Breast epithelium (tissue), 4 donors: ENCODE measurements around the gene NRXN3. TPM values are rescaled to one million over a fixed set of nuclear protein-coding genes. Genes with fewer than 3 reads are reported as not detected.

Experiments used
- DNase-seq, 2 donors: peaks; one replicate each; pipeline ENCODE4 v3.0.0-alpha.2; 2019; ENCODE audit warnings: low spot score in 2 of 2
- H3K27ac ChIP-seq, 2 donors: fragments of 200-600 bp; sonication (generic) in 1 of 2; one replicate each; pipeline ENCODE4 v1.5.1; 2016 to 2019; ENCODE audit warnings: mild to moderate bottlenecking in 1 of 2
- H3K27me3 ChIP-seq, 2 donors: fragments of 200-600 bp; sonication (generic) in 1 of 2; one replicate each; pipeline versions ENCODE4 v1.5.1 to v1.6.0; 2017 to 2019; ENCODE audit warnings: control low read depth in 1 of 2, mild to moderate bottlenecking in 1 of 2
- H3K36me3 ChIP-seq: fragments of 200-600 bp; one replicate; pipeline ENCODE4 v1.5.1; 2019
- H3K4me1 ChIP-seq, 2 donors: fragments of 200-600 bp; sonication (generic); one replicate each; pipeline ENCODE4 v1.5.1; 2016 to 2019; ENCODE audit warnings: control low read depth in 1 of 2
- H3K4me3 ChIP-seq, 3 donors: fragments of 200-600 bp; sonication (generic); 1 replicate in 2 of 3; 2 replicates in 1 of 3; pipeline ENCODE4 v1.5.1; 2016 to 2019; ENCODE audit warnings: mild to moderate bottlenecking in 3 of 3, moderate library complexity in 2 of 3
- H3K9me3 ChIP-seq, 2 donors: fragments of 200-600 bp; sonication (generic) in 1 of 2; one replicate each; pipeline ENCODE4 v1.5.1; 2016 to 2019; ENCODE audit warnings: control low read depth in 1 of 2
- CTCF ChIP-seq, 3 donors: fragments of 450-650 bp; IDR thresholded peaks; one replicate each; pipeline ENCODE4 v1.5.1; 2016 to 2017; ENCODE audit warnings: antibody characterized with exemption in 3 of 3, mild to moderate bottlenecking in 3 of 3, moderate library complexity in 3 of 3
- POLR2A ChIP-seq: fragments of 450-650 bp; IDR thresholded peaks from one replicate; pipeline ENCODE4 v1.6.1; 2016; ENCODE audit warnings: antibody characterized with exemption, mild to moderate bottlenecking, moderate library complexity
- POLR2AphosphoS5 ChIP-seq, 3 donors: sonication (generic); formaldehyde crosslinking; IDR thresholded peaks; one replicate each; pipeline ENCODE4 v1.6.1; 2017; ENCODE audit warnings: antibody characterized with exemption in 3 of 3
- intact Hi-C: fragments of 100-400 bp; cut with DNase I; formaldehyde crosslinking; loops from one replicate; pipeline ENCODE4 v1.15.1; 2023; ENCODE audit warnings: low total_unique reads
- total RNA-seq, 3 donors: library from RNA; depleted of rRNA; stranded (reverse); fragments of >200 nt; gene quantifications; one replicate each; pipeline ENCODE4 v1.1.0, GENCODE V29; 2016

The NRXN3 gene
- total RNA-seq, 3 donors from 2014 or later, result 2.9 to 3.6 (median 3.5) TPM

- no peak overlapping the region for H3K4me3 ChIP-seq
- no peaks in the 10 kb centered on the region for H3K4me1 ChIP-seq
- no peak for DNase-seq
- no peaks in the 10 kb centered on the region for H3K36me3 ChIP-seq
- TF ChIP-seq POLR2A (no peak), CTCF (IDR thresholded peaks at IDR 0.05) (no peak), POLR2AphosphoS5 (IDR thresholded peaks at IDR 0.05) (no peak)
- no peak overlapping the region for H3K27ac ChIP-seq
- H3K9me3 ChIP-seq, result no peaks in the 10 kb centered on the region
- H3K27me3 ChIP-seq, result peaks cover 0 to 10% of the 10 kb centered on the region in 2 donors
- intact Hi-C loops, result no loop called here
Observed at GRCh38 chr14:78297858-78298257, 127.7 kb downstream of the NRXN3 start.

- no peak overlapping the region for H3K27ac ChIP-seq
- no peak overlapping the region for H3K4me3 ChIP-seq
- no peak for TF ChIP-seq CTCF (IDR thresholded peaks at IDR 0.05)
- H3K4me1 ChIP-seq, result no peaks in the 10 kb centered on the region
- H3K36me3 ChIP-seq, result no peaks in the 10 kb centered on the region
- H3K9me3 ChIP-seq, result no peaks in the 10 kb centered on the region
- no peak for DNase-seq
- intact Hi-C loops, result no loop called here
- H3K27me3 ChIP-seq, result peaks cover 0 to 10% of the 10 kb centered on the region in 2 donors
Observed at GRCh38 chr14:78298298-78298697, 128.1 kb downstream of the NRXN3 start.

GRCh38 chr14:78302841-78303240, 132.7 kb downstream of the NRXN3 start:
- no peaks in the 10 kb centered on the region for H3K4me1 ChIP-seq
- H3K36me3 ChIP-seq, result no peaks in the 10 kb centered on the region

GRCh38 chr14:78307671-78308070, 137.5 kb downstream of the NRXN3 start:
- no peaks in the 10 kb centered on the region for H3K9me3 ChIP-seq
- DNase-seq, result no peak
- H3K4me3 ChIP-seq, result no peak overlapping the region
- no peaks in the 10 kb centered on the region for H3K36me3 ChIP-seq
- intact Hi-C loops, result no loop called here
- no peaks in the 10 kb centered on the region for H3K4me1 ChIP-seq
- TF ChIP-seq CTCF (IDR thresholded peaks at IDR 0.05), result no peak
- no peak for TF ChIP-seq POLR2AphosphoS5 (IDR thresholded peaks at IDR 0.05)
- TF ChIP-seq POLR2A, result no peak
- H3K27me3 ChIP-seq, result peaks cover 0 to under 1% of the 10 kb centered on the region in 2 donors
- H3K27ac ChIP-seq, result no peak overlapping the region

More at GRCh38 chr14:78302841-78303240, 132.7 kb downstream of the NRXN3 start:
- intact Hi-C loops, result no loop called here
- Histone ChIP-seq H3K27me3 (peaks cover 0 to 10% of the 10 kb centered on the region in 2 donors), H3K4me3 (no peak overlapping the region), H3K9me3 (no peaks in the 10 kb centered on the region), H3K27ac (no peak overlapping the region)
- TF ChIP-seq POLR2AphosphoS5 (IDR thresholded peaks at IDR 0.05) (no peak), CTCF (IDR thresholded peaks at IDR 0.05) (no peak), POLR2A (no peak)
- no peak for DNase-seq

- no peaks in the 10 kb centered on the region for H3K36me3 ChIP-seq
- TF ChIP-seq POLR2A (no peak), POLR2AphosphoS5 (IDR thresholded peaks at IDR 0.05) (no peak), CTCF (IDR thresholded peaks at IDR 0.05) (no peak)
- no peaks in the 10 kb centered on the region for H3K4me1 ChIP-seq
- no peak for DNase-seq
- H3K27me3 ChIP-seq, result no peaks in the 10 kb centered on the region
- no peak overlapping the region for H3K27ac ChIP-seq
- no peaks in the 10 kb centered on the region for H3K9me3 ChIP-seq
- intact Hi-C loops, result no loop called here
- no peak overlapping the region for H3K4me3 ChIP-seq
Observed at GRCh38 chr14:78308079-78308478, 137.9 kb downstream of the NRXN3 start.
